DMS153 treated with DMSO at 0.1 percent for 48 hours (cell line): Measurements from ENCODE around the gene PRDM5.
"Not testable (repeated sequence)": the region's sequence is repeated elsewhere in the genome, so short reads cannot be mapped to it uniquely, and the experiment has no call there.

ENCODE experiments used
- DNase-seq: peaks from one replicate; lab custom pipeline; 2025; ENCODE audit not compliant: unreplicated experiment; lab: John Stamatoyannopoulos, UW

PRDM5 gene

DNA sequence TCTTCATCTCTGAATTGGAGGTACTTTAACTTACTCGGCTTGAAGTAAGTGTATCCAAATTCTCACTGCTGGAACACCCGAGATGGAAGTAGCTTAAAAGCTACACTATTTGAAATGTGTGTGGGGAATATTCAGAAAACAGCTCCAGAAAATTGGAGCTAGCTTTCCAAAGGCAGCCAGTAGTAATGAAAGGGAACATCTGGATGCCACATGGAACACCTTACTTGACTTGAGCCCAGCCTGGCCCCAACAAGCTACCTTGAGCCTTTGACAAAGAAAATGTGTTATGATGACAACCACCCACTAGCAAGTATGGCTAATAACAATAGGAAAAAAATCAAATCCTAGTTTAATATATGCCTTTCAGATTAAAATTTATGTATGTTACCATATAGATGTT, 161.5 kb downstream of the PRDM5 start:
- no peak for DNase-seq

DNA sequence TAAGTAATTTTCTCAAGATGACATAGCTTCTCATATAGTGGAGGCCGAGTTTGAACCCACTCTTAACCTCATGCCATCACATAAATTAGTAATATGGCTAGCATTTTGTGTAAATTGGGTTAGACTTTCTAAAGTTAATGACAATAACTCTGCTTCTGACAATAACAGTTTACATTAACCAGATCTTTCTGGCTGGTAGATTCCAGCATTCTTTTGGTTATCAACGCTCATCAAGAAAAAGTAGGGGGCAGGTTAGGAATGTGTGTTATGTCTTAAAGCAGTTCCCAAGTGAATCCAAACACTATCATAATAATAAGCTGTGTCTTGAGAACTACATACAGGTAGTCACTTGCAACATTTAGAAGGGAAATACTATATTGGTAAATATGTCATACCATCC, 162.5 kb downstream of the PRDM5 start:
- no peak for DNase-seq

- DNase-seq, result no peak
Observed at GRCh38 chr4:120755864-120756263, 166.7 kb downstream of the PRDM5 start.

GRCh38 chr4:120754590-120754989, 167.9 kb downstream of the PRDM5 start:
- no peak for DNase-seq

DNA sequence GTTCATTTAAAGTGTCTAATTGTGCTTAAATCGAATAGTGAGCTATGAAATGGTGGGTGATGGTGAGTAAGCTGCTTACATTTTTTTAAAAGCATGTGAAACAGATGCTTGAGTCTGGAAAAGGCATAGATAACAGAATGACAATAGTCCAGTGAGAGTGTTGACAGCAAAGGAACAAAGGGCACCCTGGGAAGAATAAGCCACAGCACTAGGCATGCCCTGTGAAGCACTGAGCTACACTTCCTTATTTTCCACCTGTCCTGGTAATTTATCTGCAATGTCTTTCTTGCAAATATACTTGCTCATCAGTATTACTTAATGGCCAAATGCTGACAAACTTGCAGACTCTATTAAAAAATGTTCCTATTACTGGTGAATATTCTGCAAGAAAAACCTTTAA, 168.7 kb downstream of the PRDM5 start:
- DNase-seq, result peak; percentile 19

DNA sequence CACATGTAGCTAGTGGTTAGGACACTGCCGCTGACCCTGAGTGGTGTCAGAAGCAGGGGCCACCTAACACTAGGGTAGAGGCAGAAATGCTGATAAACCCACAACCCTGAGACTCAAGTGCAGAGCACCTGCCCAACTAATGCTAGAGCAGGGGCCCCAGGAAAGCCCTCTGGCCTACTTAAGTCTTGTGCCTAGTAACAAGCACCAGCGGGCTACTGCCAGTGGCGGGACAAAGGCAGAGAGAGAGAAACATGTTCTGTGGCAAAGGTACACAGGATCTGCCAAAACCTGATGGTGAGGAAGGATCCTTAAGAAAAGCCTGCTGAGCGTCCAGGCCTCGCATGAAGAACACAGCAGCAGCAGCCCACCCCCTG, 172.4 kb downstream of the PRDM5 start:
- DNase-seq, result no peak

GRCh38 chr4:120749445-120750151, 172.9 kb downstream of the PRDM5 start:
- peak; percentile 52 for DNase-seq

DNA sequence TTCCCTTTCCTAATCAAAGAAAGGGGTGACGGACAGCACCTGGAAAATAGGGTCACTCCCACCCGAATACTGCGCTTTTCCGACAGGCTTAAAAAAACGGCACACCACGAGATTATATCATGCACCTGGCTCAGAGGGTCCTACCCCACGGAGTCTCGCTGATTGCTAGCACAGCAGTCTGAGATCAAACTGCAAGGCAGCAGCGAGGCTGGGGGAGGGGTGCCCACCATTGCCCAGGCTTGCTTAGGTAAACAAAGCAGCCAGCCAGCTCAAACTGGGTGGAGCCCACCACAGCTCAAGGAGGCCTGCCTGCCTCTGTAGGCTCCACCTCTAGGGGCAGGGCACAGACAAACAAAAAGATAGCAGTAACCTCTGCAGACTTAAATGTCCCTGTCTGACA, 180.9 kb downstream of the PRDM5 start:
- not testable (repeated sequence) for DNase-seq

DNA sequence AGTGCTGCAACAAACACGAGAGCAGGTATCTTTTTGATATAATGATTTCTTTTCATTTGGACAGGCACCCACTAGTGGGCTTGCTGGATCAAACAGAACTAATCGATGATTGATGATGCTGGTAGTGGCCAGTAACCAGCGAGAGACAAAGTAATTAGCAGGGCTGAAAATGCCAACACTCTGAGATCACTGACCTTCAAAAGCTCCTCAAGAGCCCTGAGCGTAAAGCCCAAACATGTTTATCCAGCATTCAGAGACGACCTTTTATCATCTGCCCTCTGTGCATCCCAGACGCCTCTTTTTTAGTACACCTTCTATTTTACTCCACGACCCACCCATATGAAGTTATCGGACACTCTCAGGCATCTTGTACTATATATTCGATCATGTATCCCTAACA, 186.2 kb downstream of the PRDM5 start:
- no peak for DNase-seq

DNA sequence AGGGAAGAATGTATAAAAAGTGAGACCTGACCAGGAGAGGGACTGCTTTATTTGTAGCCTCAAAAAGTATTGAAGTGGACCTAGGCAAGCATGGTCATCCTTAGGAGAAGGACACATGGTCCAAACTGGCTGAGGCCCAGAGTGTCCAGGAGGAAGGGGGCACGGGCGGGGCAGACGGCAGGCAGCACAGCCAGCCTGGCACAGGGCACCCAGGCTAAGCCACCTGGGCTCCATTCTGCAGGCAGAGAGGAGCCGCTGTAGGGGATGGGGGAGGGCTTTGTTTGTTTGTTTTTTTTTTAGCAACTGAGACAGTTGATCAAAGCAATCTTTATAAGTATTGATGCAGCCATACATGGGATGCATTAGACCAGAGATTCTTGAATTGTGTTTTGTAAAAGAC, 188.6 kb downstream of the PRDM5 start:
- DNase-seq, result no peak

DNA sequence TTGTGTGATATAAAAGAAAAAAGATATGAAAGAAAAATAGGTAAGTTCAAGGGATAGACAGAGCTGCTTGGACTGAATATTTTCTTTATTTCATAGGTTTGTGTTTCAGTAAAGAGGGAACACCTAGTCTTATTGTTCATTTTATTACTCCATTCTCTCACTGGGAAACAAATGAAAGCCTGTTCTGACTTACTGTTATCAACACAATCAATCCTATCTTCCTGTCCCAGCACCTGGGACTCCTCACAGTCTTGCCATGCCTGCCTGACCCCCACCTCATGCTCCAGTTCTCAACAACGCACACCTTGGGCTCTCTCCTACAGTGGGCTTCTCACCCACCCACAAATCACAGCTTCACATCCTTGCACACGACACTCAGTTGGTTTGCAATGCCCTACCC, 189.5 kb downstream of the PRDM5 start:
- no peak for DNase-seq

DNA sequence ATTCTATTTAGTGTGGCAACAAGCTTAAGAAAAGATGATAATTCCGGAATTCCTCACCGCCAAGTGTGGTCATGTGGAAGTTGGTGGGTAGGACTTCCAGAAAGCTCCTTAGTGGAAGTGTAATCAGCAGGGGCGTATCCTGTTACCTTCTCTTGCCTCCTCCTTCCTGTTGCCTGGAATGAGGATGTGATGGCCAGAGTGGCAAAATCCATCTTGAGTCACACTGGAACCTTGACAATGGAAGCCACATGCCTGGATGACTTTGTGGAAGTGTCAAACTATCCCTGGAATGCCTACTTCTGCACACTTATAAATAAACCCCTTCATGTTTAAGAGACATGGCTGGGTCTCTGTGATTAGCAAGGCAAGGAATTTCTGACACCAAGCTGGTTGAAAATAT, 191.0 kb downstream of the PRDM5 start:
- DNase-seq, result no peak

DNA sequence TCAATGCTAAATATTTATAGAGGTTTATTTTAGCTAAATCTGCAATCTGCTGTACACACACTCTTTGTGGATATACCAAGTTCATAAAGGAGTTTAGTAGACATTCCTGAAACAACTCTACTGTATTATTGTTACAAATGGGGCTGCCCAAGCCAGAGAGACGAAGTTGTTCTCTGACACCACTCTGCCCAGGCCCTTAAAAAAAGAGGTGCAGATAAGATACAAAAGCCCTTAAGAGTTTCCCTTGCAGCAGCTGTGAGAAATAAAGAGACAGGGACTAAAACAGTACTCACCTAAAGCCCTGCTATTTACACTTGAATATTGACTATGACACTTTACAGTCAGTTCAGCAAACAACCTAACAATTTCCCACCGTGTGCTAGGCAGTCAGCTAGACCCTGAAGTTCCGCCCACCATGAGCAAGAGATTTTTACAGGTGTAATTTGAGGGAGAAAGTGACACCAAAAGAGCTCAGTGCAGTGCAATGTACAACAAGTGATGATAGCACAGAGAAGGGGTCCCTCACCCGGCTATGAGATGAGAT, 191.7 kb downstream of the PRDM5 start:
- DNase-seq, result no peak

DNA sequence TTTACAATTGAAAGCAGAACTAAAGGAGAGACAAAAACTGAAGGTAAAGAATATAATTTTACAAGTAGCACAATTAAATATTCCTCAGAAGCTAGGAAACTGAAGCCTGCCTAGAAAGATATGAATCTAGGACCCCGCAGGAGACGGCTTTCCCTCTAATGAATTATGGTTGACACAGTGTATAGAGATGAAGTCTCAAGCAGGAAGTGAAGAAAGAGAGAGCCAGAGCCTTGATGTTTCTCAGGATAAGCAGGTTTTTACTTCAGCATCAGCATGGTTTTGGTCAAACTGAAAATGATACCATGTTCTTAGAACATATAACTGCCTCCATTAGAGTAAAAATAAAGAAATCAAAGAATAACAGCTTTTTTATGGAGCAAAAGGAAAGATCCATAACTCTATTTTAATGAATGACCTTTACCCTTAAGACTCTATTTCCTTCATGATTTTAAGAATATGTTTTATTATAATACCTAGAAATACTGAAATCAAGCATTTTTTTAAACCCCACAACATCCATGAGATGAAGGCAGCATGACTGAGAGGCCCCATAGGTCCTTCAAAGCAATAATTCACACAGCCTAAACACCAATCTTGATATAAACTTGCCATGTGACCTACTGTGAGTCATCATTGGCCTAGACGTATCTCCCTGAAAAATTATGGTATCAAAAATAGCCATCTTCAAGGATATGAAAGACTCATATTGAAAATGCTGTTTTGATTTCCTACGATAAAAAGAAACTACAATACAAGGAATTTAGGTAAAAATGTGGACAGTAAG, 193.4 kb downstream of the PRDM5 start:
- DNase-seq, result no peak

GRCh38 chr4:120725639-120726580, 196.6 kb downstream of the PRDM5 start:
- DNase-seq, result no peak

- DNase-seq, result no peak
Observed at GRCh38 chr4:120724656-120725055, 197.9 kb downstream of the PRDM5 start.

GRCh38 chr4:120723986-120724385, 198.5 kb downstream of the PRDM5 start:
- no peak for DNase-seq

DNA sequence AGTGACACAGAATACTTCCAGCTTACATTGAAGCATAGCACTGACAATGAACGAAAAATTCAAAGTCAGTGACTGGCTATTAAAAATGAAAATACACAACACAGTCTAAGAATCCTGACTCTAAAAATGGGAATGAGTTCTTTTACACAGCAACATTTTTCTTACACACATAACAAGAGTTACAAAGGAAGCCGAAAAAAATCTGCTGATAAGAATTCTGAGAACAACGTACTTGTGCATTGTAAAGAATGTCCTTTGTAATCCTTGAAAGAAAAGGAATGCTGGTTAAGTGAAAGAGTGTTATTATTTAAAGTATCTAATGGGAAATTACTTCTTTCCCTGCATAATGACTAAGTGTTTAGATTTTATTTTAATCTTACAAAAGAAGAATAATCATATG, 199.4 kb downstream of the PRDM5 start:
- DNase-seq, result no peak

DNA sequence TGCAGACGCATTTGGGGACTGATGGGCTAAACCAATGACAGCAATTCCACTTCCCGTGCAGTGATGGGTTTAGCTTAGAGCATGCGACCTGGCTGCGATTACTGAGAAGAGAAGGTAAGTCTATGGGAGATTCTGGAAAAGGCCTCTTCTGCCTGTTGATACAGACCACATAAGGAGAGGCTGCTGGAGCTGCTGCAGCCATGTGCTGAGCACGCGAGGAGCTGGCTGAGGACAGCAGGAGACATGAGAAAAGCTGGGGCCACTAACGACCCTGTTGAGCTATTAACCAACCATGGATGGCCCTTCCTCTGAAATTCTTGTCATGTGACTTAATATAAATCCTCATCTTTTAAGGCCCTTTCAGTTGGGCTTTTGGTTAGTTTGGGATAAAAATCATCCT, 199.9 kb downstream of the PRDM5 start:
- DNase-seq, result no peak

DNA sequence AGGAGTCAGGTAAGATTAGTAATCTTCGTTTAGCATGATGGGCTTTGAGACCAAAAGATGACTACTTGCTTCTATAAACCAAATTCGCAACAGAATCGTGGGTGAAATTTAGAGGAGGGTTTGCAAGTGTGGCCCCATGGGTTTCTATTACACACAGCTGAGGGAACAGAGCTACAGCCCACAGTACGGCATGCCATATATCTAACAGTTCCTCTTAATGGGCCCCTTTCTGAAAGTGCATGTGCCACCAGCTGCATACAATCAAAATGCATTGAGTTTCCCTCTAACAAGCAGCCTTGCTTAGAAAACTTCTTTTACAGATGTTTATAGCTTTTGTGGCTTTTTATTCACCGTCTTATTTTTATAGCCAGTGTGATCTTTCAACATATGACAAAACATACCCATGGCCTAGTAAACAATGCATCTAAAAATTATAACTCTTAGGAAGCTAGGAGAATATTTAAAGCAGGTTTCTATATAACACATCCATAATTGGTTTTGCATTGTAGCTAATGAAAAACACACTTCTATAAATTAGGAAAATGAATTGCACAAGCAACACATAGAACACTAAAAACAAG, 202.1 kb downstream of the PRDM5 start:
- no peak for DNase-seq

DNA sequence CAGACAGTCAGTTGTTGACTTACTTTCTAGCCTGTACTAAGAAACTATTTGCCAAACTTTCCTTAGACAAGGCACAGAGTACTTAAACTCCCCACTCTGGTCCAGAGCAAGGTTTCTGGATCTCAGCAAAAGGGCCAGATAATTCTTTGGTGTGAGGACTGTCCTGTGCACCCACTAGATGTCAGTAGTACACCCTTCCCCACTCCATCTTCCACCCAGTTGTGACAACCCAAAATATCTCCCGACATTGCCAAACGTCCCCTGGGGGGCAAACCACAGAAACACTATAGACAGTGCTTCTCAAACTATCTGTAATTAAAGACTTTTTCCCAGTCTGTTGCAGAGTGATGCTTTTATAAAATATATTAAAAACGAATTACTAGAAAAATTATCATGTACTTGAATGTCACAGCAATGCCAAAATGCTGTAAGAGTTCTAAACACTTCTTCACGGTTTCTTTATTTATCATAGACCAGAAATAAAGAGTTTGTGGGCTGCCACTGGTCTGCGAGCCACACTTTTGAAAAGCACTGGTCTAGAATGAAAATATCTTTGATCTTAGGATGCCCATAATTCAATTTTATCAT, 203.5 kb downstream of the PRDM5 start:
- DNase-seq, result peak; percentile 11
